Keratinocyte (primary cell): ENCODE results near the gene KRTAP4-4. TPM values are rescaled to one million over a fixed set of nuclear protein-coding genes. Genes with fewer than 3 reads are reported as not detected.

Source experiments
- DNase-seq: peaks from one replicate; pipeline ENCODE4 v3.0.0-alpha.2; 2011; ENCODE audit warnings: low read depth, missing footprints, low spot score
- FAIRE-seq: peaks from 2 replicates; lab custom pipeline; 2011; peaks lifted over from hg19 to GRCh38; lab: Jason Lieb, UNC
- H2AFZ ChIP-seq: 2 replicates; pipeline ENCODE4 v1.6.0; 2012; ENCODE audit warnings: low read length, control low read depth, inconsistent platforms; ENCODE audit not compliant: control insufficient read depth
- H3K27ac ChIP-seq: 2 replicates; pipeline ENCODE4 v1.5.1; 2011; ENCODE audit warnings: low read length; ENCODE audit not compliant: control insufficient read depth, insufficient read depth
- H3K27me3 ChIP-seq: 3 replicates; pipeline ENCODE4 v1.6.0; 2011; ENCODE audit warnings: low read length; ENCODE audit not compliant: control insufficient read depth, insufficient read depth; ENCODE audit errors: extremely low read depth
- H3K36me3 ChIP-seq, 2 experiments: 2 replicates in 1 of 2; 3 replicates in 1 of 2; pipeline ENCODE4 v1.5.1; 2011; ENCODE audit warnings: low read length in 2 of 2, mild to moderate bottlenecking in 1 of 2; ENCODE audit not compliant: control insufficient read depth in 2 of 2, insufficient read depth in 2 of 2; ENCODE audit errors: extremely low read depth in 1 of 2
- H3K4me1 ChIP-seq: 3 replicates; pipeline ENCODE4 v1.5.1; 2011; ENCODE audit warnings: low read length; ENCODE audit not compliant: control insufficient read depth, insufficient read depth; ENCODE audit errors: extremely low read depth
- H3K4me2 ChIP-seq: 3 replicates; pipeline ENCODE4 v1.6.0; 2011; ENCODE audit warnings: low read depth, low read length; ENCODE audit not compliant: control insufficient read depth, insufficient read depth; ENCODE audit errors: extremely low read depth
- H3K4me3 ChIP-seq, 3 experiments: fragments of 200-600 bp in 1 of 3; sonication (generic) in 1 of 3; 2 replicates in 2 of 3; 3 replicates in 1 of 3; pipeline ENCODE4 v1.5.1; 2011 to 2016; ENCODE audit warnings: low read length in 3 of 3, mild to moderate bottlenecking in 3 of 3, control low read depth in 2 of 3, inconsistent platforms in 1 of 3, low read depth in 1 of 3, mixed read lengths in 1 of 3, mixed run types in 1 of 3, moderate library complexity in 1 of 3; ENCODE audit not compliant: control insufficient read depth in 2 of 3, insufficient read depth in 2 of 3; ENCODE audit errors: extremely low read depth in 1 of 3
- H3K79me2 ChIP-seq: 2 replicates; pipeline ENCODE4 v1.6.0; 2012; ENCODE audit warnings: low read length; ENCODE audit not compliant: control insufficient read depth, insufficient read depth
- H3K9ac ChIP-seq: 3 replicates; pipeline ENCODE4 v1.6.0; 2011; ENCODE audit warnings: low read length; ENCODE audit not compliant: control insufficient read depth, insufficient read depth; ENCODE audit errors: extremely low read depth
- H3K9me1 ChIP-seq: 3 replicates; pipeline ENCODE4 v1.6.0; 2011; ENCODE audit warnings: low read length; ENCODE audit not compliant: control insufficient read depth, insufficient read depth; ENCODE audit errors: extremely low read depth
- H3K9me3 ChIP-seq: 2 replicates; pipeline ENCODE4 v1.5.1; 2012; ENCODE audit warnings: low read depth, low read length; ENCODE audit not compliant: control insufficient read depth
- H4K20me1 ChIP-seq: 3 replicates; pipeline ENCODE4 v1.6.0; 2011; ENCODE audit warnings: low read length; ENCODE audit not compliant: control insufficient read depth, insufficient read depth; ENCODE audit errors: extremely low read depth
- EZH2 ChIP-seq: IDR thresholded peaks from one replicate; pipeline ENCODE4 v1.6.1; 2012; ENCODE audit warnings: inconsistent platforms, mild to moderate bottlenecking, low read length, moderate library complexity
- dilution Hi-C: fragments of 300-500 bp; cut with MboI; formaldehyde crosslinking; loops from one replicate; pipeline ENCODE4 v1.7.0; 2020; ENCODE audit warnings: low sequenced_read_pairs; ENCODE audit not compliant: extremely low pct_ligation_motif_present
- polyA plus RNA-seq, 5 experiments: library from polyadenylated mRNA; depleted of rRNA in 3 of 5; stranded (reverse) in 3 of 5; stranded (forward) in 1 of 5; unstranded in 1 of 5; fragments of >200 nt; gene quantifications; 1 replicate in 1 of 5; 2 replicates in 3 of 5; 3 replicates in 1 of 5; pipeline versions ENCODE4 v1.2.1 to v1.2.3, GENCODE V29; 2011 to 2012; ENCODE audit warnings: missing spikeins in 2 of 5, low read depth in 1 of 5, low replicate concordance in 1 of 5
- TF ChIP-seq, protein P1 (sequence below), 3 experiments: IDR thresholded peaks in 1 of 3; conservative IDR thresholded peaks in 1 of 3; optimal IDR thresholded peaks in 1 of 3; 2 replicates in 2 of 3; 3 replicates in 1 of 3; pipeline versions ENCODE3 to v1.5.1; 2011; ENCODE audit warnings: low read length in 3 of 3, mild to moderate bottlenecking in 3 of 3, moderate library complexity in 2 of 3, control low read depth in 1 of 3, inconsistent platforms in 1 of 3; ENCODE audit not compliant: insufficient read depth in 2 of 3; ENCODE audit errors: extremely low read depth in 1 of 3

KRTAP4-4 gene
- polyA plus RNA-seq, 1 donor (not counting 4 experiments of a cell fraction or from before 2014, with no cell fraction given): not detected

GRCh38 chr17:41178341-41178740 lies 17.8 kb upstream of the KRTAP4-4 start:
- no peak for TF ChIP-seq EZH2
- TF ChIP-seq, protein P1, sequence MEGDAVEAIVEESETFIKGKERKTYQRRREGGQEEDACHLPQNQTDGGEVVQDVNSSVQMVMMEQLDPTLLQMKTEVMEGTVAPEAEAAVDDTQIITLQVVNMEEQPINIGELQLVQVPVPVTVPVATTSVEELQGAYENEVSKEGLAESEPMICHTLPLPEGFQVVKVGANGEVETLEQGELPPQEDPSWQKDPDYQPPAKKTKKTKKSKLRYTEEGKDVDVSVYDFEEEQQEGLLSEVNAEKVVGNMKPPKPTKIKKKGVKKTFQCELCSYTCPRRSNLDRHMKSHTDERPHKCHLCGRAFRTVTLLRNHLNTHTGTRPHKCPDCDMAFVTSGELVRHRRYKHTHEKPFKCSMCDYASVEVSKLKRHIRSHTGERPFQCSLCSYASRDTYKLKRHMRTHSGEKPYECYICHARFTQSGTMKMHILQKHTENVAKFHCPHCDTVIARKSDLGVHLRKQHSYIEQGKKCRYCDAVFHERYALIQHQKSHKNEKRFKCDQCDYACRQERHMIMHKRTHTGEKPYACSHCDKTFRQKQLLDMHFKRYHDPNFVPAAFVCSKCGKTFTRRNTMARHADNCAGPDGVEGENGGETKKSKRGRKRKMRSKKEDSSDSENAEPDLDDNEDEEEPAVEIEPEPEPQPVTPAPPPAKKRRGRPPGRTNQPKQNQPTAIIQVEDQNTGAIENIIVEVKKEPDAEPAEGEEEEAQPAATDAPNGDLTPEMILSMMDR (optimal IDR thresholded peaks at IDR 0.05 in 1 of 3, IDR thresholded peaks at IDR 0.05 in 1 of 3, conservative IDR thresholded peaks at IDR 0.05 in 1 of 3; ENCODE audit: extremely low read depth in 1 of 3, insufficient read depth in 2 of 3, low read length in 3 of 3): no peak
- no peak overlapping the region for H3K4me3 ChIP-seq
- no peaks in the 10 kb centered on the region for H4K20me1 ChIP-seq
- peaks cover 9% of the 10 kb centered on the region for H3K4me1 ChIP-seq
- H3K27ac ChIP-seq: no peak overlapping the region
- H3K9ac ChIP-seq: no peak overlapping the region
- no peaks in the 10 kb centered on the region for H3K36me3 ChIP-seq
- DNase-seq (no peak), FAIRE-seq (peak; percentile 83)
- no peaks in the 10 kb centered on the region for H3K27me3 ChIP-seq
- H2AFZ ChIP-seq: no peak overlapping the region
- no peaks in the 10 kb centered on the region for H3K9me3 ChIP-seq
- no peaks in the 10 kb centered on the region for H3K79me2 ChIP-seq
- no peak overlapping the region for H3K4me2 ChIP-seq
- dilution Hi-C loops: no loop called here
- no peaks in the 10 kb centered on the region for H3K9me1 ChIP-seq

GRCh38 chr17:41177727-41178271 lies 17.3 kb upstream of the KRTAP4-4 start, which contains the start of gene KRTAP4-2:
Gene KRTAP4-2, minus strand, starts transcription at chr17:41178221. Its CDS starts 57 bp downstream, at chr17:41178164.
- Histone ChIP-seq H3K27ac (no peak within 1 kb of the TSS), H3K27me3 (no peaks in the 10 kb centered on the region), H3K9me1 (no peaks in the 10 kb centered on the region), H4K20me1 (no peaks in the 10 kb centered on the region), H2AFZ (no peak within 1 kb of the TSS), H3K9me3 (no peaks in the 10 kb centered on the region), H3K4me3 (no peak within 1 kb of the TSS), H3K4me1 (peaks cover 9% of the 10 kb centered on the region), H3K79me2 (no peaks in the 10 kb centered on the region), H3K4me2 (no peak within 1 kb of the TSS), H3K36me3 (no peaks in the 10 kb centered on the region), H3K9ac (no peak within 1 kb of the TSS)
- DNase-seq: no peak
- dilution Hi-C loops: no loop called here
- no peak for FAIRE-seq
- TF ChIP-seq, protein P1 (optimal IDR thresholded peaks at IDR 0.05 in 1 of 3, IDR thresholded peaks at IDR 0.05 in 1 of 3, conservative IDR thresholded peaks at IDR 0.05 in 1 of 3; ENCODE audit: extremely low read depth in 1 of 3, insufficient read depth in 2 of 3, low read length in 3 of 3): no peak
- TF ChIP-seq EZH2: no peak
